PFSK-1 (cell line): Measurements from ENCODE around the gene KIRREL3.

Source experiments
- POLR2AphosphoS5 ChIP-seq: IDR thresholded peaks from 2 replicates; pipeline ENCODE4 v1.6.1; 2012; ENCODE audit warnings: low read depth, mild to moderate bottlenecking, control low read depth, low read length, moderate library complexity
- SIN3A ChIP-seq: IDR thresholded peaks from 2 replicates; pipeline ENCODE4 v1.6.1; 2012; ENCODE audit warnings: mild to moderate bottlenecking, low read length, moderate library complexity, borderline replicate concordance; ENCODE audit not compliant: insufficient read depth

DNA sequence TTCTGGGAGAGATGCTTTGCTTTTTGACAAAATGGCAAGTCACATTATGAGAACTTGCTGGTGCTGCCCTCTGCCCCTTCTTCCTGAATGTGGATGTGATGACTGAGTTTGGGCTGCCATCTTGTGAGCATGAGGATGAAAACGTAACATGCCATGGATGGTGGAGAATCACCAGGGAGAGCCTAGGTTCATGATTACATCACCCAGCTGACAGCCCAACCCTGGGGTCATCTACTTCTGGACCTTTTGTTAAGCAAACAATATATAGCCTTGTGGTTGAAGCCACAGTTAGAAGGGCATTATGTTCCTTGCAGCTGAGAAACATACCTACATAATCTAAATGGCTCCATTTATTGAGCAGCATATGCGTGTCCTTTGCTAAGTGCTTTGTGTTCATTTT lies 321.5 kb downstream of the KIRREL3 start:
- no peak for TF ChIP-seq POLR2AphosphoS5
- no peak for TF ChIP-seq SIN3A
